Ascending aorta (tissue), 2 donors: ENCODE results near the gene ZBTB11. TPM values are rescaled to one million over a fixed set of nuclear protein-coding genes. Genes with fewer than 3 reads are reported as not detected.

Experiments used
- DNase-seq, 2 donors: peaks; one replicate each; pipeline ENCODE4 v3.0.0-alpha.2; 2019; ENCODE audit warnings: low spot score in 2 of 2
- H3K27ac ChIP-seq, 2 donors: fragments of 200-600 bp; sonication (generic); one replicate each; pipeline ENCODE4 v1.5.1; 2016 to 2017; ENCODE audit warnings: mild to moderate bottlenecking in 1 of 2
- H3K27me3 ChIP-seq: fragments of 200-600 bp; sonication (generic); one replicate; pipeline ENCODE4 v1.5.1; 2017
- H3K36me3 ChIP-seq, 2 donors: fragments of 200-600 bp; sonication (generic); one replicate each; pipeline ENCODE4 v1.5.1; 2016
- H3K4me1 ChIP-seq, 2 donors: fragments of 200-600 bp; sonication (generic); one replicate each; pipeline ENCODE4 v1.5.1; 2016 to 2017; ENCODE audit warnings: mild to moderate bottlenecking in 1 of 2
- H3K4me3 ChIP-seq, 2 donors: fragments of 200-600 bp; sonication (generic); one replicate each; pipeline ENCODE4 v1.5.1; 2016 to 2017; ENCODE audit warnings: mild to moderate bottlenecking in 1 of 2
- H3K9me3 ChIP-seq, 2 donors: fragments of 200-600 bp; sonication (generic); one replicate each; pipeline ENCODE4 v1.5.1; 2016
- CTCF ChIP-seq, 3 experiments: fragments of 200-600 bp in 2 of 3; fragments of 450-650 bp in 1 of 3; sonication (generic) in 2 of 3; IDR thresholded peaks; one replicate each; pipeline ENCODE4 v1.5.1; 2016 to 2019; ENCODE audit warnings: antibody characterized with exemption in 3 of 3, mild to moderate bottlenecking in 1 of 3, moderate library complexity in 1 of 3
- intact Hi-C: fragments of 100-400 bp; cut with DNase I; formaldehyde crosslinking; loops from one replicate; pipeline ENCODE4 v1.15.1; 2023
- total RNA-seq: library from RNA; depleted of rRNA; stranded (reverse); fragments of >200 nt; gene quantifications from one replicate; pipeline ENCODE4 v1.1.0, GENCODE V29; 2016

The ZBTB11 gene
- total RNA-seq, 1 donor from 2014 or later, result 16.5 TPM

- Histone ChIP-seq H3K36me3 (no peaks in the 10 kb centered on the region), H3K27ac (no peak overlapping the region), H3K27me3 (no peaks in the 10 kb centered on the region), H3K4me3 (no peak overlapping the region), H3K4me1 (no peaks in the 10 kb centered on the region), H3K9me3 (no peaks in the 10 kb centered on the region)
- no peak for DNase-seq
- intact Hi-C loops, result no loop called here
- no peak for TF ChIP-seq CTCF (IDR thresholded peaks at IDR 0.05)
Measured at GRCh38 chr3:101638261-101638745, 38.6 kb downstream of the ZBTB11 start.

GRCh38 chr3:101637451-101637850 is 39.5 kb downstream of the ZBTB11 start:
- H3K27me3 ChIP-seq, result no peaks in the 10 kb centered on the region
- TF ChIP-seq CTCF (IDR thresholded peaks at IDR 0.05), result no peak
- H3K27ac ChIP-seq, result no peak overlapping the region
- intact Hi-C loops, result no loop called here
- H3K9me3 ChIP-seq, result no peaks in the 10 kb centered on the region
- H3K4me1 ChIP-seq, result no peaks in the 10 kb centered on the region
- no peaks in the 10 kb centered on the region for H3K36me3 ChIP-seq
- H3K4me3 ChIP-seq, result no peak overlapping the region
- no peak for DNase-seq

GRCh38 chr3:101635954-101636798 is 40.8 kb downstream of the ZBTB11 start:
- intact Hi-C loops, result no loop called here
- TF ChIP-seq CTCF (IDR thresholded peaks at IDR 0.05), result peak; percentile 19 to 56 (median 21)
- no peaks in the 10 kb centered on the region for H3K4me1 ChIP-seq
- H3K27ac ChIP-seq, result no peak overlapping the region
- no peaks in the 10 kb centered on the region for H3K36me3 ChIP-seq
- no peak overlapping the region for H3K4me3 ChIP-seq
- no peaks in the 10 kb centered on the region for H3K9me3 ChIP-seq
- H3K27me3 ChIP-seq, result no peaks in the 10 kb centered on the region
- DNase-seq, result no peak

GRCh38 chr3:101635345-101635744 is 41.6 kb downstream of the ZBTB11 start:
- intact Hi-C loops, result no loop called here
- TF ChIP-seq CTCF (IDR thresholded peaks at IDR 0.05), result no peak
- H3K4me1 ChIP-seq, result no peaks in the 10 kb centered on the region
- no peak overlapping the region for H3K27ac ChIP-seq
- no peaks in the 10 kb centered on the region for H3K36me3 ChIP-seq
- no peaks in the 10 kb centered on the region for H3K27me3 ChIP-seq
- H3K4me3 ChIP-seq, result no peak overlapping the region
- no peak for DNase-seq
- no peaks in the 10 kb centered on the region for H3K9me3 ChIP-seq

- no peak for TF ChIP-seq CTCF (IDR thresholded peaks at IDR 0.05)
- Histone ChIP-seq H3K36me3 (no peaks in the 10 kb centered on the region), H3K9me3 (no peaks in the 10 kb centered on the region), H3K4me3 (no peak overlapping the region), H3K4me1 (no peaks in the 10 kb centered on the region), H3K27me3 (no peaks in the 10 kb centered on the region), H3K27ac (no peak overlapping the region)
- DNase-seq, result no peak
- intact Hi-C loops, result no loop called here
Measured at GRCh38 chr3:101634591-101635196, 42.2 kb downstream of the ZBTB11 start.
